Mammary epithelial cell (primary cell): ENCODE measurements around the gene BACH2.

Source experiments
- CTCF ChIP-seq, 2 donors: IDR thresholded peaks in 1 of 2; conservative IDR thresholded peaks in 1 of 2; 2 replicates each; pipeline ENCODE4 v1.5.1; 2011 to 2012; ENCODE audit warnings: inconsistent platforms in 2 of 2, low read length in 2 of 2, mild to moderate bottlenecking in 2 of 2, control low read depth in 1 of 2, low read depth in 1 of 2; ENCODE audit not compliant: insufficient read depth in 1 of 2; ENCODE audit errors: extremely low read depth in 1 of 2
- EZH2 ChIP-seq: IDR thresholded peaks from 2 replicates; pipeline ENCODE4 v1.6.1; 2012; ENCODE audit warnings: low read length, inconsistent platforms, borderline replicate concordance

DNA sequence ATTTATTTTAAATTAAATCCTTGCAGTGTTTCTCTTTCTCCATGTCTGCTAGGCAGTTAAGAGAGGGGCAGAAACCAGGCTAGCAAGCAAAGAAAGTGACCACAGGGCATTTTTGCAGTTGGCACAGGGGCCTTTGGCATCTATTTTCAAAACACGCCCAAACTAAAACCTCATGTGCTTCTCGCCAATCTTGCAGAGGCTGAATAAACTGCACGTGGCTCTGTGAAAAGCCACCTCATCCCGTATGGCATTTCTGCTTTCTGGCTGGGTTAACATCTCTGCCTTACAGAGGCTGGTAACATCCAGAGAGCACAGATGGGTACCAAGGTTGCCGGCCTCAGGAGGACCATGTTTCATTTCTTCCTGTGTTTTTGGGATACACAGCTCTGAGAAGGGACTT lies 347.8 kb downstream of the BACH2 start:
- TF ChIP-seq CTCF (conservative IDR thresholded peaks at IDR 0.05 in 1 of 2, IDR thresholded peaks at IDR 0.05 in 1 of 2; ENCODE audit: extremely low read depth in 1 of 2, insufficient read depth in 1 of 2, low read depth in 1 of 2, low read length in 2 of 2): no peak
- no peak for TF ChIP-seq EZH2
